IMR-90 (cell line): Measurements from ENCODE around the gene INPP5D. TPM values are rescaled to one million over a fixed set of nuclear protein-coding genes. Genes with fewer than 3 reads are reported as not detected.
"Not testable (repeated sequence)": the region's sequence is repeated elsewhere in the genome, so short reads cannot be mapped to it uniquely, and the experiment has no call there.

ENCODE experiments used
- ATAC-seq: fragments of 200-7000 bp; cut with Tn5 transposase; 2 replicates; pipeline ENCODE4 v1.9.1; 2020; ENCODE audit warnings: low read depth, mild to moderate bottlenecking, moderate library complexity
- BruUV-seq: library from RNA; stranded (reverse); fragments of 400-500 nt; replicated peaks from 2 replicates; lab custom pipeline; 2021; lab: Mats Ljungman, UMichigan
- CTCF ChIA-PET: fragments of 300-600 bp; formaldehyde crosslinking; extraction: SDS; loops from one replicate; lab custom pipeline; 2021; ENCODE audit warnings: antibody characterized with exemption; lab: Yijun Ruan, JAX
- POLR2A ChIA-PET: fragments of 300-600 bp; sonication (Branson Sonifier 250); formaldehyde crosslinking; loops from one replicate; lab custom pipeline; 2022; ENCODE audit warnings: antibody characterized with exemption; ENCODE audit not compliant: unreplicated experiment; lab: Charles Lee
- DNase-seq: peaks from one replicate; pipeline ENCODE4 v3.0.0; 2013
- H2AFZ ChIP-seq: replicated peaks from 2 replicates; pipeline ENCODE3; 2013; ENCODE audit warnings: low read length, mild to moderate bottlenecking; ENCODE audit not compliant: poor library complexity
- H2AK5ac ChIP-seq: 2 replicates; pipeline ENCODE4 v1.6.1; 2013; ENCODE audit warnings: low read depth, low read length, inconsistent platforms
- H2AK9ac ChIP-seq: replicated peaks from 2 replicates; pipeline ENCODE3; 2013; ENCODE audit warnings: mild to moderate bottlenecking, low read depth, low read length, moderate library complexity; ENCODE audit not compliant: poor library complexity
- H2BK120ac ChIP-seq: 2 replicates; pipeline ENCODE4 v1.6.1; 2013; ENCODE audit warnings: low read depth, low read length, inconsistent platforms
- H2BK15ac ChIP-seq: 3 replicates; pipeline ENCODE4 v1.6.1; 2013; ENCODE audit warnings: low read depth, low read length, inconsistent platforms
- H2BK20ac ChIP-seq: 2 replicates; pipeline ENCODE4 v1.6.1; 2013; ENCODE audit warnings: low read depth, mild to moderate bottlenecking, inconsistent platforms, low read length, moderate library complexity
- H2BK5ac ChIP-seq: 2 replicates; pipeline ENCODE4 v1.6.1; 2013; ENCODE audit warnings: mild to moderate bottlenecking, low read depth, low read length, inconsistent platforms; ENCODE audit not compliant: poor library complexity, severe bottlenecking
- H3K14ac ChIP-seq: replicated peaks from 2 replicates; pipeline ENCODE4 v1.6.1; 2013; ENCODE audit warnings: low read depth, low read length, inconsistent platforms
- H3K18ac ChIP-seq: 2 replicates; pipeline ENCODE4 v1.6.1; 2013; ENCODE audit warnings: low read depth, low read length, control low read depth
- H3K23ac ChIP-seq: 2 replicates; pipeline ENCODE4 v1.6.1; 2013; ENCODE audit warnings: low read depth, low read length, inconsistent platforms
- H3K27ac ChIP-seq: 2 replicates; pipeline ENCODE4 v1.5.1; 2013; ENCODE audit warnings: mild to moderate bottlenecking, control low read depth, low read length; ENCODE audit not compliant: insufficient read depth
- H3K27me3 ChIP-seq: 2 replicates; pipeline ENCODE4 v1.6.1; 2013; ENCODE audit warnings: low read length; ENCODE audit not compliant: control insufficient read depth, insufficient read depth
- H3K36me3 ChIP-seq: 2 replicates; pipeline ENCODE4 v1.6.1; 2013; ENCODE audit warnings: low read length, mixed read lengths; ENCODE audit not compliant: control insufficient read depth, insufficient read depth
- H3K4ac ChIP-seq: 2 replicates; pipeline ENCODE4 v1.6.1; 2013; ENCODE audit warnings: low read depth, low read length, inconsistent platforms
- H3K4me1 ChIP-seq: 2 replicates; pipeline ENCODE4 v1.6.1; 2013; ENCODE audit warnings: low read length, mixed read lengths; ENCODE audit not compliant: control insufficient read depth, insufficient read depth
- H3K4me2 ChIP-seq: 2 replicates; pipeline ENCODE4 v1.6.1; 2013; ENCODE audit warnings: low read depth, mild to moderate bottlenecking, control low read depth, low read length, moderate library complexity
- H3K4me3 ChIP-seq: 2 replicates; pipeline ENCODE4 v1.5.1; 2013; ENCODE audit warnings: low read depth, mild to moderate bottlenecking, control low read depth, low read length, moderate library complexity; ENCODE audit not compliant: insufficient read depth
- H3K56ac ChIP-seq: 2 replicates; pipeline ENCODE4 v1.6.1; 2013; ENCODE audit warnings: low read length, inconsistent platforms; ENCODE audit not compliant: insufficient read depth; ENCODE audit errors: extremely low read depth
- H3K79me1 ChIP-seq, 2 experiments: 2 replicates each; pipeline ENCODE4 v1.6.1; 2013; ENCODE audit warnings: low read length in 2 of 2, inconsistent platforms in 1 of 2, low read depth in 1 of 2
- H3K9ac ChIP-seq: 2 replicates; pipeline ENCODE4 v1.6.1; 2013; ENCODE audit warnings: low read depth, low read length, control low read depth
- H3K9me1 ChIP-seq: 2 replicates; pipeline ENCODE4 v1.6.1; 2013; ENCODE audit warnings: low read length, inconsistent platforms; ENCODE audit not compliant: insufficient read depth
- H3K9me3 ChIP-seq: 2 replicates; pipeline ENCODE4 v1.6.1; 2013; ENCODE audit warnings: low read length; ENCODE audit not compliant: control insufficient read depth, insufficient read depth
- H4K20me1 ChIP-seq: 2 replicates; pipeline ENCODE4 v1.6.1; 2013; ENCODE audit warnings: low read length, inconsistent platforms; ENCODE audit not compliant: insufficient read depth
- H4K5ac ChIP-seq: 2 replicates; pipeline ENCODE4 v1.6.1; 2013; ENCODE audit warnings: mild to moderate bottlenecking, low read depth, low read length, control low read depth
- H4K8ac ChIP-seq, 2 experiments: 2 replicates each; pipeline ENCODE4 v1.6.1; 2013; ENCODE audit warnings: low read depth in 2 of 2, low read length in 2 of 2, control low read depth in 1 of 2, inconsistent platforms in 1 of 2
- H4K91ac ChIP-seq: 2 replicates; pipeline ENCODE4 v1.6.1; 2013; ENCODE audit warnings: low read depth, low read length, inconsistent platforms; ENCODE audit not compliant: insufficient read depth
- whole genome bisulfite sequencing, 2 experiments: methylation state at CpG; one replicate each; pipeline versions ENCODE4 v1.1.5 to v1.1.7; 2013; ENCODE audit warnings: missing lambda C conversion rate in 2 of 2; ENCODE audit not compliant: insufficient read length in 1 of 2; ENCODE audit errors: extremely low coverage in 2 of 2; 5-methylcytosine and 5-hydroxymethylcytosine counted together
- dilution Hi-C: fragments of 300-500 bp; cut with HindIII; formaldehyde crosslinking; loops from one replicate; pipeline ENCODE4 v1.14.3; 2018; ENCODE audit warnings: low sequenced_read_pairs; ENCODE audit not compliant: unreplicated experiment
- in situ Hi-C: fragments of 300-500 bp; cut with MboI; formaldehyde crosslinking; loops from 3 replicates; pipeline ENCODE4 v1.14.3; 2019; ENCODE audit warnings: low sequenced_read_pairs, inconsistent platforms, mixed read lengths
- intact Hi-C: fragments of 100-400 bp; cut with micrococcal nuclease; formaldehyde crosslinking; loops from 2 replicates; pipeline ENCODE4 v1.10.0; 2022
- polyA plus RNA-seq, 3 experiments: library from polyadenylated mRNA; depleted of rRNA; stranded (reverse); fragments of >200 nt; gene quantifications; 2 replicates each; pipeline ENCODE4 v1.2.3, GENCODE V29; 2012; ENCODE audit warnings: low replicate concordance in 1 of 3
- total RNA-seq: library from RNA; depleted of rRNA; stranded (reverse); fragments of >200 nt; gene quantifications from 2 replicates; pipeline ENCODE4 v1.2.3, GENCODE V29; 2012

Gene INPP5D
- total and polyA plus RNA-seq, 2 of the 4 experiments (the other 2 are of a cell fraction), result 0.18 to 0.29 TPM

DNA sequence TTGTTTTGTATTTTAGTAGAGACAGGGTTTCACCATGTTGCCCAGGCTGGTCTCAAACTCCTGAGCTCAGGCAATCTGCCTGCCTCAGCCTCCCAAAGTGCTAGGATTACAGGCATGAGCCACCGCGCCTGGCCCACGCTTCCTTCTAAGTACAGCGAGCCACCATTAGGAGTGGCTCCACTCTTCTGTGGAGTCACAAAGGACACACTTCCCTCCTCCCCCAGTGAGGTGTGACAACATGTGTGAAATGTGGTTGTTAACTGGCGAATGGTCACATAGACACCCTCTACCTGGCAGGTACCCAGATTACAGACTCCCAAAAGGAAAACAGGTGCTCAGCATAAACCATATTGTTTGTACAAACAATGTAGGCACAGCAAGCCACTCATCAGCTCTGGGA lies 96.3 kb downstream of the INPP5D start:
- ATAC-seq, H2AFZ ChIP-seq, H3K56ac ChIP-seq, H2AK9ac ChIP-seq, H2BK120ac ChIP-seq, CTCF ChIA-PET, H3K14ac ChIP-seq, H3K79me1 ChIP-seq, POLR2A ChIA-PET, H3K23ac ChIP-seq, H2BK20ac ChIP-seq, DNase-seq, H2BK15ac ChIP-seq, H3K18ac ChIP-seq, H3K9me3 ChIP-seq, H2AK5ac ChIP-seq, H4K20me1 ChIP-seq, H3K9me1 ChIP-seq, H3K36me3 ChIP-seq, H3K4ac ChIP-seq, H3K27me3 ChIP-seq, H3K9ac ChIP-seq, in situ Hi-C loops, BruUV-seq, H2BK5ac ChIP-seq, intact Hi-C loops, H3K27ac ChIP-seq, H4K91ac ChIP-seq, H3K4me3 ChIP-seq, H3K4me2 ChIP-seq, H3K4me1 ChIP-seq, H4K8ac ChIP-seq, dilution Hi-C loops, H4K5ac ChIP-seq: not testable (repeated sequence)
- whole genome bisulfite sequencing, 2 experiments, result no CpG with 5 or more reads among the region's 5 CpGs
